Fibroblast of villous mesenchyme (primary cell): ENCODE results near the gene NSUN2. TPM values are rescaled to one million over a fixed set of nuclear protein-coding genes. Genes with fewer than 3 reads are reported as not detected.

ENCODE experiments used
- DNase-seq: peaks from one replicate; pipeline ENCODE4 v3.0.0-alpha.2; 2010; ENCODE audit warnings: low read depth
- H3K4me3 ChIP-seq: 2 replicates; pipeline ENCODE4 v1.5.1; 2011; ENCODE audit warnings: low read depth, mild to moderate bottlenecking, low read length
- total RNA-seq: library from RNA; depleted of rRNA; stranded (reverse); fragments of >200 nt; gene quantifications from 2 replicates; pipeline ENCODE4 v1.2.3, GENCODE V29; 2012
- TF ChIP-seq, protein P1 (sequence below): IDR thresholded peaks from 2 replicates; pipeline ENCODE4 v1.5.1; 2012; ENCODE audit warnings: low read depth, mild to moderate bottlenecking, low read length; ENCODE audit not compliant: insufficient read depth

NSUN2 gene
- total RNA-seq, 1 donor = 46.2 TPM

DNA sequence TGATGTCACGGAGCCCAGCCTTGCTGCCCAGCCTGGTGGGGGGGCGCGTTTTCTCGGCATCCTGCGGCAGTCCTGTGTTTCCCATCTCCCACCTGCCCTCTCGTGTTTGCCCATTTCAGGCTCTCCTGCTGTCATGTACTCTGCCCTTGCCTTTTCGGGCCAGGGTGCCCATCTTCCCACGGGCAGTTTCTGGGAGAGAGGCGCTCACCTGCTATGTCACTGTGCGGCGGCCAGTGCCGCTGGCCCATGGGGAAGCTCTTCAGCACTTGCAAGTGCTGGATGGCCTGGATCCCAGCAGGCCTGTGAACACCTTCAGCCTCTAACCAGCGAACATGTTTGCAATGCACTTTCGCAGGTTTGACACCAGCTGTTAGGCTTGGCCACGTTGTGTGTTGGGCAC, 33.9 kb upstream of the NSUN2 start:
- DNase-seq = no peak
- H3K4me3 ChIP-seq = no peak overlapping the region
- TF ChIP-seq, protein P1, sequence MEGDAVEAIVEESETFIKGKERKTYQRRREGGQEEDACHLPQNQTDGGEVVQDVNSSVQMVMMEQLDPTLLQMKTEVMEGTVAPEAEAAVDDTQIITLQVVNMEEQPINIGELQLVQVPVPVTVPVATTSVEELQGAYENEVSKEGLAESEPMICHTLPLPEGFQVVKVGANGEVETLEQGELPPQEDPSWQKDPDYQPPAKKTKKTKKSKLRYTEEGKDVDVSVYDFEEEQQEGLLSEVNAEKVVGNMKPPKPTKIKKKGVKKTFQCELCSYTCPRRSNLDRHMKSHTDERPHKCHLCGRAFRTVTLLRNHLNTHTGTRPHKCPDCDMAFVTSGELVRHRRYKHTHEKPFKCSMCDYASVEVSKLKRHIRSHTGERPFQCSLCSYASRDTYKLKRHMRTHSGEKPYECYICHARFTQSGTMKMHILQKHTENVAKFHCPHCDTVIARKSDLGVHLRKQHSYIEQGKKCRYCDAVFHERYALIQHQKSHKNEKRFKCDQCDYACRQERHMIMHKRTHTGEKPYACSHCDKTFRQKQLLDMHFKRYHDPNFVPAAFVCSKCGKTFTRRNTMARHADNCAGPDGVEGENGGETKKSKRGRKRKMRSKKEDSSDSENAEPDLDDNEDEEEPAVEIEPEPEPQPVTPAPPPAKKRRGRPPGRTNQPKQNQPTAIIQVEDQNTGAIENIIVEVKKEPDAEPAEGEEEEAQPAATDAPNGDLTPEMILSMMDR = no peak

DNA sequence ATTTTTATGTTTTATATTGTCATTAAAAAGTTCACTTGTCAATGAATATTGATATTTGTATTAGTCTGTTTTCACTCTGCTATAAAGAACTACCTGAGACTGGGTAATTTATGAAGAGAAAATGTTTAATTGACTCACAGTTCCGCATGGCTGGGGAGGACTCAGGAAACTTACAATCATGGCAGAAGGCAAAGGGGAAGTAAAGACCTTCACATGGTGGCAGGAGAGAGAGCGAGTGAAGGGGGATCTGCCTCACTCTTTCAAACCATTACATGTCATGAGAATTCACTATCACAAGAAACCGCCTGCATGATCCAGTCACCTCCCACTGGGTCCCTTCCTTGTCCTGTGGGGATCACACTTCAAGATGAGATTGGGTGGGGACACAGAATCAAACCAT, 27.8 kb upstream of the NSUN2 start:
- no peak for DNase-seq
- TF ChIP-seq, protein P1 = no peak

DNA sequence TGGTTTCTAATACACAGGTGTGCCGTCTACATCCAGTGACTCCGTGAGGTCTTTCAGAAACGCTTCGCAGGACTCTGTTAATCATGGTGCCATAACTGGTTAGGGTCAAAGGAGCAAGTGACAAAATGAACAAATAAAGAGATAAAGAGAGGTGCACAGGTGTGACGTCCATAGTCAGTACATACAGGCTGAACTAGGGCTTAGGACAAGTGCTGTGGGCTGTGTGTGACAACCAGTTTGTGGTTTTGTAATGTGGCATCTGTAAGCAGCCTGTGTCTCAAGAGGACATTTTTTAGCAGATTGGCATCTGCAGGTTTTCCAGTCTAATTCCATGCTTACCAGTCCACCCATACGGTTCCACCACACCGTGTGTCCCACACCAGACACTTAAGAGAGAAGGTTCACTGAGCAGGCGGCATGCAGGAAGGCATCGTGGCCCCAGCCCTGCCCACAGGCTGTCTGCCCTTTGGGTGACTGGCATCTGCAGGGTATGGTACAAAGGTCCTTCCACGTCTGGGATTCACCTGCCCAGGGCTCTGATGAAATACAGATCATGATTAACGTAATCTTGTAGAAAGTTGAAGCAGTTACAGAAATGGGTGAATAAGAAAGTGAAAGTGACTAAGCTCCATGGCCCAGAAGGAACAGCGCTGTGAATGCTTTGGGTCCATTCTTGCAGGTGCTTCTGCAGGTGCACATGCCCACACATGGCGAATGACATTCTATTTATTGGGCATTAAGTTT, 27.3 kb upstream of the NSUN2 start:
- TF ChIP-seq, protein P1 = no peak
- DNase-seq = no peak
- H3K4me3 ChIP-seq = no peak overlapping the region

More for the DNA sequence above, 27.8 kb upstream of the NSUN2 start:
- no peak overlapping the region for H3K4me3 ChIP-seq

DNA sequence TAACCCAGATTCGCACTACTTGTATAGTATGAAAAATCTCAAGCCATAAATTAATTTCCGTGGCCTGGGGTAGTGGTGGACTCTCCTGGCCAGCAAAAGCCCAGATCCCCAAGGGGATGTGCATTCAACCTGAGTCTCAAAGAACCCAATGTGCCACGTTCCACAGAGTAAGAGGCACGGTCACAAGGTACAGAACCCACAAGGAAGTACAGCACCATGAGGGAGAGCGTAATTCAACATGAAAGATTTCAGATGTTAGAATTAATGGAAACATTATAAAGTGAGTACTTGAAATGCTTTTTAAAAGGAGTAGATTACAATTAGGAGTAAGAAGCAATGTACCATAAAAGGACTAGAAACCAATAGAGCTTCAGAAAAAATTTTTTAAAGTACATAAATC, 23.8 kb upstream of the NSUN2 start:
- H3K4me3 ChIP-seq = no peak overlapping the region
- DNase-seq = no peak
- TF ChIP-seq, protein P1 = no peak

DNA sequence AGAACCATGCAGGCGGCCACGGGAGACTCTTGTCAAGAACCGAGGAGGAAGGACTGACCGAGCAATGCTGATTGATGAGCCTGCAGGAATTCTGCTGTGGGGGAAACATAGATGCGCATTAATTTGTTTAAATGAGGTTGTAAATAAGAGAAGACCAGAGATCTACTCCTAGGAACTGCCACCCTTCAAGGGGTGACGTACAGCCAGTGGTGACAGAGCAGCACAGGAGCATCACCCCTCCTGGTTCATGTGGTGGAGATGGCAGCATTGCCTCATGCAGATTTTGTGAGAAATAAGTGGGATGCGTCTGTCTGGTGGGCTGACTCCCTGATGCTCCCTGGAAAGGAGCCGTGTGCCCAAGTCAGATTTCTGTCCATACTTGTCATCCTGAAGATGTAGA, 22.6 kb upstream of the NSUN2 start:
- TF ChIP-seq, protein P1 = no peak

DNA sequence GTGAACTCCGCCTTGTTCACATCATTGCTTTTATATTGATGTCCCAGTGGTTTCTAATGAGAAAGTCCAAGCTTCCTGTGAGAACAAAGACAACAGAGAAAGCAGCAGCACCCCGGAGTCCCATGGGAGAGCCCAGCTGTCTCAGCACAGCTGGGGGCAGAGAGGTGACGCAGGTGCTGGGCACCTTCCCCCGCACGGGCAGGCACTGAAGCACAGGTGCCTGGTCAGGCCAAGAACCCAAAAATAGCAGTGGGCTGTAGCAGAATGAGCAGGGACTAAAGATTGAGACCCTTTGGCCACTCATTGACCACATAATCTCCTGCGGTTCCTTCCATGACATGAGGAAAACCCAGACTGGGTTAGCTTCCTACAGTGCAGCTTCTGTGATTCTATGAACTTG, 19.2 kb upstream of the NSUN2 start:
- TF ChIP-seq, protein P1 = no peak
- DNase-seq = no peak
- H3K4me3 ChIP-seq = no peak overlapping the region

More for the DNA sequence above, 22.6 kb upstream of the NSUN2 start:
- H3K4me3 ChIP-seq = no peak overlapping the region
- no peak for DNase-seq

DNA sequence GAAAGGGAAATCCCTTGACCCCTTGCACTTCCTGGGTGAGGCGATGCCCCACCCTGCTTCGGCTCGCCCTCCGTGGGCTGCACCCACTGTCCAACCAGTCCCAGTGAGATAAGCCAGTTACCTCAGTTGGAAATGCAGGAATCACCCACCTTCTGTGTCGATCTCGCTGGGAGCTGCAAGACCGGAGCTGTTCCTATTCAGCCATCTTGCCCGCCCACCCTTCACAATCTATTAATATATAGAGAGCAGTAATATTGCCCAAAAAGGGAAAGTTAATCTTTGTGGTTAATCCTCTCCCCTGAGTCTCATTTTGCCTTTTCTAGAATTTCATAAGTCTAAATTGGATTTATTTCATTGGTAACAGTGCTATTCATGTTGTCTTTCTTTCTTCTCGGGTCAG, 16.8 kb upstream of the NSUN2 start:
- TF ChIP-seq, protein P1 = no peak
- H3K4me3 ChIP-seq = no peak overlapping the region
- DNase-seq = no peak
